Cardiac fibroblast (primary cell): Measurements from ENCODE around the gene C2orf81.
"Not testable (repeated sequence)": the region's sequence is repeated elsewhere in the genome, so short reads cannot be mapped to it uniquely, and the experiment has no call there.

Experiments used
- DNase-seq, 2 donors: peaks; one replicate each; pipeline versions ENCODE4 v3.0.0 to v3.0.0-alpha.2; 2010; ENCODE audit warnings: low read depth in 2 of 2
- H3K4me3 ChIP-seq, 2 donors: replicated peaks in 1 of 2; 1 replicate in 1 of 2; 2 replicates in 1 of 2; pipeline ENCODE4 v1.5.1; 2011; ENCODE audit warnings: low read depth in 2 of 2, low read length in 2 of 2, mild to moderate bottlenecking in 2 of 2, moderate library complexity in 1 of 2
- TF ChIP-seq, protein P1 (sequence below): IDR thresholded peaks from one replicate; pipeline ENCODE4 v1.5.1; 2011; ENCODE audit warnings: low read depth, mild to moderate bottlenecking, low read length, inconsistent platforms

Gene C2orf81

DNA sequence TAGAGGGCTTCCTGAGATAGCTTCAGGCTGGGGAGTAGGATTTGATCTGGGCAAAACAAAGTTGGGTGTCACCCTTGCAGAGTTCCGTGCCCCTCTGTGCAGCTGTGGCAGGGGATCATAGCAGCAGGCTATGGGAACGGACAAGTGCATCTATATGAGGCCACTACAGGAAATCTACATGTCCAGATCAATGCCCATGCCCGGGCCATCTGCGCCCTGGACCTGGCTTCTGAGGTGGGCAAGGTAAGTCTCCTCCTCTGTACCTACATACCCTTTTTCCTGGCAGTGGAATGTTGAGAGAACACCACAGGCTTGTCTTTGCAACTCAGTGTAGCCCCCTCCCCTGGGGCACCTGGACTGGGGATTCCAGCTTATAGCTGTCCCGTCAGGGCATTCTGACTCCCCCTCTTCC lies 3.6 kb upstream of the C2orf81 start:
- no peak for DNase-seq
- TF ChIP-seq, protein P1, sequence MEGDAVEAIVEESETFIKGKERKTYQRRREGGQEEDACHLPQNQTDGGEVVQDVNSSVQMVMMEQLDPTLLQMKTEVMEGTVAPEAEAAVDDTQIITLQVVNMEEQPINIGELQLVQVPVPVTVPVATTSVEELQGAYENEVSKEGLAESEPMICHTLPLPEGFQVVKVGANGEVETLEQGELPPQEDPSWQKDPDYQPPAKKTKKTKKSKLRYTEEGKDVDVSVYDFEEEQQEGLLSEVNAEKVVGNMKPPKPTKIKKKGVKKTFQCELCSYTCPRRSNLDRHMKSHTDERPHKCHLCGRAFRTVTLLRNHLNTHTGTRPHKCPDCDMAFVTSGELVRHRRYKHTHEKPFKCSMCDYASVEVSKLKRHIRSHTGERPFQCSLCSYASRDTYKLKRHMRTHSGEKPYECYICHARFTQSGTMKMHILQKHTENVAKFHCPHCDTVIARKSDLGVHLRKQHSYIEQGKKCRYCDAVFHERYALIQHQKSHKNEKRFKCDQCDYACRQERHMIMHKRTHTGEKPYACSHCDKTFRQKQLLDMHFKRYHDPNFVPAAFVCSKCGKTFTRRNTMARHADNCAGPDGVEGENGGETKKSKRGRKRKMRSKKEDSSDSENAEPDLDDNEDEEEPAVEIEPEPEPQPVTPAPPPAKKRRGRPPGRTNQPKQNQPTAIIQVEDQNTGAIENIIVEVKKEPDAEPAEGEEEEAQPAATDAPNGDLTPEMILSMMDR = no peak

DNA sequence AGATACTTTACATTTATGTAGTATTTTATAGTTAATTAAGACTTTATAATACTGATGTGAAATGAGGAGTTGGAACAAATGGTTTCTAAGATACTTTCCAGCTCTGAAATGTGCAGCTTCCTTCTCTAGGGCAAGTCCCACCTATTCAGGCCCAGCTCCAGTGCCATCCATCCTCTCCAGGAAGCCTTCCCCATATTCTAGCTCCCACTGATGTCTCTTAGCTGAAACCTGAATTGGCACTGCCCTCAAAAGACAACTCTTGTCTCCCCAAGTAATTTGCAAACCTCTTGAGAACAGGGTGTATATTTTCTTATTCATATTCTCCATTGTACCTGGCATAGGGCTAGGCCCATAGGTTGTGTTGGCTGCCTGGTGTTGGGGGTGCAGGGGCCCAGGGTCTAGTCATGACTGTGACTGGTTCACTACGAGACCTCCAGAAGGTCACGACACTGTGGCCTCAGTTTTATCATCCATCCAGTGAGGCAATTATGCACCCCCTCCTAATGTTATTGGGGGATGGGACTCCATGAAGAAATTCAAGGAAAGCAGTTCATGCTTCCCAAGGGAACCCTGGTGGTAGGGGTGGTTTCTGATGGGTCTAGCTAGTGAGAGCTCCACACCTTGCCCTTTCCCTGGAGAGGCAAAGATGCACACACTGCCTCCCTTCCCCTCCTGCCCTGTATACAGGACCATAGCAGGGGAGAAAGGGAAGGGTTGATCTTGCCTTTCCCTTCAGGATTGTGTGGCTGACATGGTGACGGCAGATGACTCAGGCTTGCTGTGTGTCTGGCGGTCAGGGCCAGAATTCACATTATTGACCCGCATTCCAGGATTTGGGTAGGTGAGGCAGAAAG lies 2.9 kb upstream of the C2orf81 start:
- TF ChIP-seq, protein P1 = no peak
- no peak for DNase-seq

More for the DNA sequence above, 3.6 kb upstream of the C2orf81 start:
- H3K4me3 ChIP-seq = no peak overlapping the region

DNA sequence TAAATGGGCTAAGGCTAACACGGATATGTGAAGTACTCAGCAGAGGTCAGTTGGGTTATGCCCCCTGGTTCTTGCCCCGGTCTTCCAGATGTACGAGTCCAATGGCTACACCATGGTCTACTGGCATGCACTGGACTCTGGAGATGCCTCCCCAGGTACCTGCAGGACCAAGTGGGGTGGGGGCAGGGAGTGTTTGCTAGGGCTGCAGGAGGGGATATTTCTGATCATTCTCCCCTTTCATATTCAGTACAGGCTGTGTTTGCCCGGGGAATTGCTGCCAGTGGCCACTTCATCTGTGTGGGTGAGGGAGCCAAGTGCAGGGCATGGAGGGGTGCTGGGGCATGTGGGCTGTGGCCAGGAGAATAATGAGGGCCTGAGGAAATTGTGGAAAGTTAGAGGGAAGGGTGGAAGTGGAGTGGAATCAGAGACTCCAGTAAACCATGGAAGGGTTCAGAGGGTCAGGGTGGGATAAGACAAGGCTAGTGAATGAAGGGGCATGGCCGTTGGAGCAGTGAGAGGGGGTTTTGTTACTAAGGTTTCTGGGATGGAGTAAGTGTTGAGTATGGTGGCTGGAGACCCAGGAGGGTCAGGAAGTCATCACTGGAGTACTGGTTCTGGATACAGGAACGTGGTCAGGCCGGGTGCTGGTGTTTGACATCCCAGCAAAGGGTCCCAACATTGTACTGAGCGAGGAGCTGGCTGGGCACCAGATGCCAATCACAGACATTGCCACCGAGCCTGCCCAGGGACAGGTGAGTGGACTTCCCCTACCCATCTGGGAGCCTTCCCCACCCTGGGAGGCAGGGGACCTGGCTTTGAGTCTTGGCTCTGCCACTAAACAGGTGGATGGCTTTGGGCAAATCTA lies 2.0 kb upstream of the C2orf81 start:
- TF ChIP-seq, protein P1 = no peak
- no peak overlapping the region for H3K4me3 ChIP-seq
- DNase-seq = no peak

More for the DNA sequence above, 2.9 kb upstream of the C2orf81 start:
- H3K4me3 ChIP-seq = no peak overlapping the region

DNA sequence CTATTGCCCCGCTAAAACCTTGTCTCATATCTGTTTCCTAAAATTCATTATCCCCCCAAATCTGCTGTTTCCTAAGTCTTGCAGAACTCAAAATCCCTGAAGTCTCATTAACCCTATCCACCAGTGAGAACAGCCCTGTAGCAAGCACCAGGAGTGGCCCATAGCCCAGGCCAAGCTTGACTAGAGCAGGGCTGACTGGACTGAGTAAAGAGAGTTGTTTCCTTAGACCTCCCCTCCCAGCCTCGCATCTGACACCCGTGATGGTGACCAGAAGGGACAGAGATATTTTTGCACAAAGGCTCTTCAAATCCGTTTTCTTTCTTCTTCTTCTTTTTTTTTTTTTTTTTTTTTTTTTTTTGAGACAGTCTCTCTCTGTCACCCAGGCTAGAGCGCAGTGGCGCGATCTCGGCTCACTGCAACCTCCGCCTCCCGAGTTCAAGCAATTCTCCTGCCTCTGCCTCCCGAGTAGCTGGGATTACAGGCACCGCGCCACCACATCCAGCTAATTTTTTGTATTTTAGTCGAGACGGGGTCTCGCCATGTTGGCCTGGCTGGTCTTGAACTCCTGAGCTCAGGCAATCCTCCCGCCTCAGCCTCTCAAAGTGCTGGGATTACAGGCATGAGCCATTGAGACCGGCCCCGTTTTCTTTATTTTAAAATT lies 846 bp downstream of the C2orf81 start:
- H3K4me3 ChIP-seq = not testable (repeated sequence)

DNA sequence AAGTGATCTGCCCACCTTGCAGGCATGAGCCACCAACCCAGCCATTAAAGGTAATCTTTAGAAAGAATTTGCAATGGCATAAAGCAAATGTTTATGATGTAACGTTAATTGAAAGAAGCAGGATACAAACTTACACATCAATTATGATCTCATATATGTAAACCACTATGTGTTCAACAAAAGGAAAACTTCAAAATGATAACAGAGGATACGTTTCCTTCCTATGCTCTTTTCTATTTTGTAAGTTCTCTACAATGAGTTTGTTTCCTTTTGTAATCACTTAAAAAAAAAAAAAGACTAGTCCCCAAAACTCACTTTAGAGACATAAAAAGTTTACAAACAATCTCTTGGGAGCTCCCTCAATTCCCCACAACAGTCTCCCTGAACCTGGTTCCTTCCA lies 1.4 kb downstream of the C2orf81 start:
- TF ChIP-seq, protein P1 = no peak
- DNase-seq = no peak
- no peak overlapping the region for H3K4me3 ChIP-seq

More for the DNA sequence above, 846 bp downstream of the C2orf81 start:
- not testable (repeated sequence) for DNase-seq

DNA sequence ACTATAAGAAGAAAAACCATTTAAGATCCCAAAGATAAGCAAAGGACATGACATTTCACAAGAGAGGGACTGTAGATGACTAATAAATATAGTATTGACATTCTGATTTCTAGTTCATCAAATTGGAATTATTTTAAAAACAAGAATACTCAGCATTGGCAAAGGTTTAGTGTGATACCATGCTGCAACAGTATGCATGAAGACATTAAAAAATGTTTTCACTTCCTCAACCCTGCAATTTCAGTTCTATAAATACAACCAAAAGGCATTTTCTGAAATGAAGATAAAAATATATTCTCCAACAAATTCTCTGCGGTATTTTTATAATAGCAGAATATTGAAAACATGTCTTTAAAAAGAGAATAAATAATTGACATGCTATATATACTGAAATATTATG lies 2.1 kb downstream of the C2orf81 start:
- no peak for DNase-seq
- TF ChIP-seq, protein P1 = no peak

More for the DNA sequence above, 2.1 kb downstream of the C2orf81 start:
- H3K4me3 ChIP-seq = no peak overlapping the region
